KOPT-K1 (cell line): ENCODE results near the gene CADM2.

Source experiments
- H3K27ac ChIP-seq: fragments of 200-600 bp; sonication (generic); 2 replicates; pipeline ENCODE4 v1.5.1; 2016; ENCODE audit warnings: antibody characterized with exemption, mild to moderate bottlenecking, low read depth, low read length; ENCODE audit not compliant: poor library complexity, severe bottlenecking
- H3K36me3 ChIP-seq: fragments of 200-600 bp; sonication (generic); 2 replicates; pipeline ENCODE4 v1.5.1; 2017; ENCODE audit warnings: antibody characterized with exemption, mild to moderate bottlenecking, low read length, moderate library complexity; ENCODE audit not compliant: insufficient read depth
- H3K9me3 ChIP-seq: fragments of 200-600 bp; sonication (generic); 2 replicates; pipeline ENCODE4 v1.5.1; 2017; ENCODE audit warnings: antibody characterized with exemption, low read length, mild to moderate bottlenecking; ENCODE audit not compliant: insufficient read depth, poor library complexity, severe bottlenecking

CADM2 gene

DNA sequence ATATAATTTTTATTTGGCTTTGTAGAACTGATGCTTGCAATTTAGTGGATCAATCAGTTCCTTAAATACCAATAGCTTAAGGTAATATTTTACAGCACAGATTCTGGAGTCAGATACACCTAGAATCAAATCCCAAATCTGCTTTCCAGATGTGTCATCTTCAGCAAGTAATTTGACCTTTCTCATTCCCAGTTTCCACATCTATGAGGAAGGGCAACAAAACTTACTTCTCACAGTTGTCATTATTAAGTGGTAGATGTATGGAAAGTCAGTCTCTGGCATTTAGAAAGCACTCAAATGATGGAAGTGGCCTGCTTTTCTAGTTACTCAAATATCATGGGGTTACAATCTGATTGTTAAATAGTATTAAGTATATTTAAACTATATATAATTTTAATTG, 767.0 kb downstream of the CADM2 start:
- Histone ChIP-seq H3K27ac (no peak overlapping the region), H3K36me3 (no peaks in the 10 kb centered on the region), H3K9me3 (no peaks in the 10 kb centered on the region)

DNA sequence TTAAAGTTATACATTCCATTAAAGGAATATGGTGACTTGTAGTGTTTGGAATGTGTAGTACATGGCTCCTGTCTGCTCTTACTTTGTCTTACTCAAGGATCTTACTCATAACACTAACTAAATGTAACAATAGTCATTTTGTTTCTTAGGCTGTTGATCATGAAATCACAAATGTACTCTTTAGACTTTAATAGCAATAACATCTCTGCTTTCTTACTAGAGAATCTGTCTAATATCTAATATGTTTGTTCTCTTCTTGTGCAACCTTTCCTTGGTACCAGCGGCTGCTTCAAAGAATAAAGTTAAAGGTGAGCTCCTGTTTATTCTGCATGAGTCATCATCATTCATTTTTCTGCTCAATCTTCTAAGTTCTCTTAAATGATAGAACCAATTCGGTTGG, 767.5 kb downstream of the CADM2 start:
- no peak overlapping the region for H3K27ac ChIP-seq
- no peaks in the 10 kb centered on the region for H3K36me3 ChIP-seq
- no peaks in the 10 kb centered on the region for H3K9me3 ChIP-seq

DNA sequence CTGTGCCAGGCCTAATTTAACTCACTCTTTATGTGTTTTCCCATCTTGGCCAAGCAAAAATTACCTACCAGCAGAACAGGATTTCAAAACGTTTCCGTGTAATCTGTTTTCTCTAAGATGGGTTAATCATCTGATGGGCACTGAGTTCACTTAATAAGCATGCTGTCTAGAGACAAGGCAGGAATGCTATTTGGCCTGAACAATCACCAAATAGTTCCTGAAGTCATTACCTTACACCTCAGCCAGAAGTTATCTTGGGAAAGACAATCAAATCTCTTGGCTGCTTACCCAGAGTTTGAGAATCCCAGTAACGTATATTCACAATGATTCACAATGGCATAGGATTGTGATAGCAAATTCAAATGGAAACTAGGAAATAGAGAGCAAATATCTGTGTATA, 779.1 kb downstream of the CADM2 start:
- no peaks in the 10 kb centered on the region for H3K36me3 ChIP-seq
- H3K27ac ChIP-seq: no peak overlapping the region
- H3K9me3 ChIP-seq: no peaks in the 10 kb centered on the region

DNA sequence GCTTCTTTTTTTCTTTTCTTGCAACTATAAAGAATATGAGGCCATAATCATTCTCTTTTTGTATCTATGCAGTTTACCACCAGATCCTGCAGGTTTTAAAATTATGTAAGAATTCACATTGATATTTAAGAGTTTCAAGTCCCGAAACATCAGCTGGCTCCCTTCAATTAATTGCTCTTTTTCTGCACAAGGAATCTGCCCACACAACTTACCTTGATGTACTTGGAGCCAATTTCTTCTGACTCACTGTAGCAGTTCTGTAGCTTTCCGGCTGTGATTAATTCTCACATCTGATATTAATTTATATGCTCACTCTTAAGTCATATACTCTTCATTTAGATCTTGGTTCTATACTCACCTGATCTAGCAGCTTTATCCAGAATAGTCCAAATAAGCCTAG, 781.8 kb downstream of the CADM2 start:
- Histone ChIP-seq H3K9me3 (no peaks in the 10 kb centered on the region), H3K36me3 (no peaks in the 10 kb centered on the region), H3K27ac (no peak overlapping the region)

DNA sequence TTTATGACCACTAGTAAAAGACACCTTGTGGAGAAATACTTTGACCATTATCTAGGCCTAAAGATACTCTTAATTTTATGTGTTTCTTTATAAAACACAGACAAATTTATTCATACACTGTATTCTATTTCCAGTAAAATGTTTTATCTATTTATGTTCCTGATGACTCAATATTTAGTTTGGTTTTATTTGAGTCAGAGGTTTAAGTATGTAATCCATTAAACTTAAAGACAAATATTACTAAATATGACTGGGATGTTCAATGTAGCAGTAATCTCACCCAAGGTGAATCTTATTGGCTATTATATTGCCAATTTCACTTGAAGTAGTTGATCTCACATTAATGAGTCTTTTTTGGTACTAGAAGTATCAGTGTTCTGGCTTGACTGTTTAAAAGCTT, 799.7 kb downstream of the CADM2 start:
- Histone ChIP-seq H3K36me3 (no peaks in the 10 kb centered on the region), H3K9me3 (no peaks in the 10 kb centered on the region), H3K27ac (no peak overlapping the region)

DNA sequence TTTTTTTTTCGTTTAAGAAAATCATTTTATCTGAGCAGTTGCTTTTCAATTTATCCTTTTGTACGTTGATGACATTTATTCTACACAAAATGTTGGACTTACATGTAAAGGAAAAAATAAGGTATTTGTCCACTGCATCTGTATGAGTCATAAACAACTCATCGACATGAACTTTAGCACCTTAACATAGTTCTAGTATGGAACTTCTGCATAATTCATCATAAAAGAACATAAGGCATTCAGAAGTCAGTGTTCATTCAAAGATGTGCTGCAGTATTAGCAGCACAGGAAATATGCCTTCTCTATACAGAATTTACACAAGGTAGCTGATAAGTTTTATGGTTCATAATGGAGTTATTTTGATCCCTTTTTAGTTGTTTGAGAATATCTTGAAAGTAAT, 801.6 kb downstream of the CADM2 start:
- H3K27ac ChIP-seq: no peak overlapping the region
- H3K36me3 ChIP-seq: no peaks in the 10 kb centered on the region
- no peaks in the 10 kb centered on the region for H3K9me3 ChIP-seq

DNA sequence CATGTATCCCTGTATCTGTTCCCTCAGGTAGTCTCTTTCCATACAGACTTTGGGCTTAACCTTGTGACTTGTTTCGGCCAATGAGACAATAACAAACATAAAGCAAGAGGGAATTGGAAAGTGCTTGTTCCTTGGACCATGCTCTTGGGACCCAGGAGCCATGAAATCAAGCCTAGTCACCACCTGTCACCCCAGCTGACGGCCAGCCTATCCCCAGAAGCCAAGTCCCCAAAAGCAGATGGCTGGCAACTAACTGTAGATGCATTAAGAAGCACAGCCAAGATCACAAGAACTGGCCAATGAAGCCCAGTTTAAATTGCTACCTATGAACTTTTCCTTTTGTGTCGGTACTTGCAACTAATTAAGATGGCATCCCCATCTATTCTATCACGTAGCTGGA, 822.0 kb downstream of the CADM2 start:
- Histone ChIP-seq H3K27ac (no peak overlapping the region), H3K36me3 (no peaks in the 10 kb centered on the region), H3K9me3 (no peaks in the 10 kb centered on the region)

DNA sequence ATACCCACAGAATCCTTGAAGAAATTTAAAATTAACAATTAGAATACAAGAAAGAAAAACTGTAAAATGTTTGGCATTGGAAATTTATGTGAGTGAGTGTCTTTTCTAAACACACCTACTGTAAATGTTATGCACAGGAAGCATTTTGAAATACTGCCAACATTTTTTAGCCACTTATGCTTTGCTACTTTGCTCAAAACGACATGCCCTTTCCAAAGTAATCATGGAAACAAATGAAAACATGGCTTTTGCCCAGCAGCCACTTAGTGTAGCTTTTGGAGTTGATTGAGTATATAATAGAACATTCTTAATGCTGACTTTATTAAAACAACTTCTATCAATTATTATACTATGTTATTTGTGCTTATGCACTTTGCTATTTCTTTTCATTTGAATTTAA, 823.0 kb downstream of the CADM2 start:
- H3K9me3 ChIP-seq: no peaks in the 10 kb centered on the region
- no peak overlapping the region for H3K27ac ChIP-seq
- H3K36me3 ChIP-seq: no peaks in the 10 kb centered on the region

DNA sequence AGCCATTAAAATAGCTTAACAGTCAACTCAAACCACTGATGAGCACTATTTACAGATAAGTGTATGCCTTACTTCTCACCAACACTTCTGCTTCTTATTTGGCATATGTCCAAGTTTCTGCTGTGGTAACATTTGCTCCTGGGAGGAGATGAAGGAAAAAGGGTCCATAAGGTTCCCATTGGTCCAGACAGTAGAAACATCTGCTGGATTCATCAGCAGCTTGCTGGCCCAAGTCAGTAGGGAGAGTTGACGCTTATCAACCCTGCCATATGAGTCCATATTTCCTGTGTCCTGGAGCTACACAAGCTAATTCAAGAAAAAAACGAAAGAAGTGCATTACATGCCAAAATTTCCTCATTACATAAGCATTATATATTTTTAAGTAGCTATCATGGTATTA, 824.5 kb downstream of the CADM2 start:
- H3K36me3 ChIP-seq: no peaks in the 10 kb centered on the region
- H3K9me3 ChIP-seq: no peaks in the 10 kb centered on the region
- no peak overlapping the region for H3K27ac ChIP-seq

DNA sequence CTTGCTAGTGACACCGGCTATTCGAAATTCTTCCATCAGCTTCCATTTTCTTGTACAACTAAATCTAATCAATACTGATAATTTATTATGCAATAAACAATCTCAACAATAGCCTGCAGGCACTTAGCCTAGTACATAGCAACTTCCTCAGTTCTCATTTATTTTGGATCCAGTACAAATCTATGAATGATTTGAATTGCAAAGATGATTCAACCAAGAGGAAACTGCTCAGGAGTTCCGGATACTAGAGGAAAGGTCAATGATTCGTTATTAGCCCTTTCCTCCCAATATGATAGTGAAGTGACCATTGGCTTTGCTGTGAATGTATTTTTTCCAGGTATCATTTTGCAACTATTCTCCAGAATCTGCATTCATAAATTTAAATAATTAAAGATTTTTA, 827.0 kb downstream of the CADM2 start:
- H3K9me3 ChIP-seq: no peaks in the 10 kb centered on the region
- H3K27ac ChIP-seq: no peak overlapping the region
- no peaks in the 10 kb centered on the region for H3K36me3 ChIP-seq

DNA sequence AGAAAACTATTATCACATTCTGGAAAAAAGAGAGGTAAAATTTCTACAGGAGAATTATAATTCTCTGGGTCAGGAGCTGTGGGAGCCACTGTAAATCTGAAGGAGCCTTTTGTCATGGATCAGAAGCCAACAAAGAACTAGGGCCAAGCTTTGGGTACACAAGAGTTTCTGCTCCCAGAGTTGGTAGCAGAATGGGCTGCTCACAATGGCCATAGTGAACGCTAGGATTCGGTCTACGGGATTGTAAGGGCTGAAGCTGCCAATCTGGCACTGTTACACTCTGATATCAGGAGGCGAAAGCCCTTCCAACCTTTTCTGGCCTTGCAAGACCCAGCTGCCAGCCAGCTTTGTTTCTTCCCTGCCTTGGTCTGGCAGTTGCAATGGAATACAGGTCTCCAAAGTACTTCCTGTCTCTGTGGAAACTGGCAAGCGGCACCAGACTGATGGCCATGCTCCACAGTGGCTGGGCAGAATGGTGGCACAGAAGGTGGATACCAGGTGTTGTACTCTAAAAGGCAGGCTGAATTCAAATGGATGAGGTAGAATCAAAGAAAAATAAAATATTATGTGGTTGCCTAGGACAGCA, 831.7 kb downstream of the CADM2 start:
- no peaks in the 10 kb centered on the region for H3K36me3 ChIP-seq
- H3K9me3 ChIP-seq: no peaks in the 10 kb centered on the region
- H3K27ac ChIP-seq: no peak overlapping the region

DNA sequence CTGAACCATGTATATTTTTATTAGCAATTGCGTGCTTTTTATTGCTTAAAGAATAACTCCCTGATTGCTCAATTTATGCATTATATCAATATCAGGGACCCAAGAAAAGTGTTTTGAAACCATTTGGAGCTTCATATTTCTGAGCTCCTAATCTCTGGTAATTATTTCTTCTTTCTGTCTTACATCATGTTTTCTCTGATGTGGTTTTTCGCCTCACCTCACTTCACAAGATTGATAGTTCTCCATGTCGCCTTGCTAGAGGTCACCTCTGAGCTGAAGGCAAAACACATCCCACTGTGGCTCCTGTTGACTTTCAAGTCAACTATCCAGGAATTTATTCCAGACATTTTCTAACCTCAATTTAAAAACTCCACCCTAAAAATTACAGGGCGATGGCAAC, 837.4 kb downstream of the CADM2 start:
- Histone ChIP-seq H3K36me3 (no peaks in the 10 kb centered on the region), H3K27ac (no peak overlapping the region), H3K9me3 (no peaks in the 10 kb centered on the region)

DNA sequence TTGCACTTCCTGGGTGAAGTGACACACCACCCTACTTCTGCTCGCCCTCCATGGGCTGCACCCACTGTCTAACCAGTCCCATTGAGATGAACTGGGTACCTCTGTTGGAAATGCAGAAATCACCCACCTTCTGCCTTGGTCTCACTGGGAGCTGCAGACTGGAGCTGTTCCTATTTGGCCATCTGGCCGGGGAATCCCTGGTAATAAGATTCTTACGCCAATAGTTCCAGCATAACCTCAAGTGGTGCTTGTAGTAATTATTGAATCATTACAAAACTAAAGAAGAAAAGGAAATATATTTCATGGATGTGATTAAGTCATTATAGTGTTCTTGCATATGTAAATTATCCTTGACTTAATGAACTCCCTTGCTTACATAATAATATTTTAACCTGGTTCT, 841.9 kb downstream of the CADM2 start:
- H3K27ac ChIP-seq: no peak overlapping the region
- H3K9me3 ChIP-seq: no peaks in the 10 kb centered on the region
- no peaks in the 10 kb centered on the region for H3K36me3 ChIP-seq

DNA sequence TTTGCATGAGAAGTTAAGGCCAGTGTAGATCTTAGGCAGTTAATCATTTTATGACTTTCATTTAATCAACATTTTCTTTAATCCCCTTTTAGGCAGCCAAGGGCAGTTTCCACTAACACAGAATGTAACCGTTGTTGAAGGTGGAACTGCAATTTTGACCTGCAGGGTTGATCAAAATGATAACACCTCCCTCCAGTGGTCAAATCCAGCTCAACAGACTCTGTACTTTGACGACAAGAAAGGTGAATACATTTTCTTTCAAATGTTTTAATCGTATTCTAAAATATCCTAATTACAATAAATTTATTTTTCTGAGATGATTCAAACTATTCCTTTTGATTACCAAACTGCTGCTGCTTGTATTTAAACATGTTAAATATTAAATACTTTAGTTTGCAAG, 843.2 kb downstream of the CADM2 start:
- Histone ChIP-seq H3K27ac (no peak overlapping the region), H3K9me3 (no peaks in the 10 kb centered on the region)

DNA sequence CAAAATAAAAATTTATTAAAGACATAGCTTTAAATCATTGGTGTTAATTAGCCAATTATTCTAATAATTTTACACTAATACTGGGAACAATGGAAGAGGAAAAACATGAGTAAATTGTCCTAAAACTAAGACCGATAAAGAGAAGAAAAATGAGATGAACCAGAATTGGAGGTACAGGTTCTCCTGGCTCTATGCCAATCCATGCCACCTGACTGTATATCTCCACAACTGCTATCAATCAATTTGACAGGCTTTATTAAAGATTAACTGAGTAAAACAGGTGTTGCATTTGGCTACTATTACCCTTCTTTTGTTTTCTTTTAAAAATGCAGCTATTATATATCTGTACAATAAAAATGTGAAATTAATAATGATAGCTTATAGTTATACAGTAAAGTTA, 850.0 kb downstream of the CADM2 start:
- H3K36me3 ChIP-seq: no peaks in the 10 kb centered on the region
- H3K9me3 ChIP-seq: no peaks in the 10 kb centered on the region
- H3K27ac ChIP-seq: no peak overlapping the region

More for the DNA sequence above, 843.2 kb downstream of the CADM2 start:
- H3K36me3 ChIP-seq: no peaks in the 10 kb centered on the region

DNA sequence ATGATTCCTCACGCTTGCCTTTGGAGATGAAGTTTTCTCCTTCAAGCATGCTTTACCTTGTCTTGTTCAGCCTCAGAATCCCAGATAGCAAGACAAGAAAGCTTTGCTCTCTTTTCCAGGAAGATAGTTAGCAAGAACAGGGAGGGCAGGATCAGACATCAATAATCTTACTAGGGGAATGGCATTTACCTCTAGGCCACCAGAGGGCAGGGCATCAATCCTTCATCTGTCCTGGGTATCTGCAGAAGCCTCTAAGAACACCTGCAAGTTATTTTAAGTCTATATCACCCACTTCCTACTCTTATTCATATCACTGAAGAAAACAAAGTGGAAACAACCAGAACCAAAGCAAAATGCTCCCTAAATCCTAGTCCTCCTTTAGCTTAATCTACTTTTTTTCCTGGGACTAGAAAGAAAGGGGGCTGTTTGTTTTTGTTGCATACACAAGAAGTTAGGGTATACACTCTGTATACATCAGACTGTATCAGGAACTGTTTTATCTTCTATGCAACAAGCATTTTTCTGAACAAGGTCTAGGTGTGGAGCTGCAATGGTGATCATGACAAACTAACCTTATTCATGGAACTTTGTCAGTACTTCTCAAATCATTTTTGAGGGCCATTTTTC, 862.5 kb downstream of the CADM2 start:
- Histone ChIP-seq H3K27ac (no peak overlapping the region), H3K9me3 (no peaks in the 10 kb centered on the region), H3K36me3 (no peaks in the 10 kb centered on the region)
